NCI-H2171 (cell line): ENCODE measurements around the gene HRG.
A peak's percentile ranks its signal among the peaks of the same experiment; 100 is the strongest.
"Not testable (repeated sequence)": the region's sequence is repeated elsewhere in the genome, so short reads cannot be mapped to it uniquely, and the experiment has no call there.

Experiments
- DNase-seq: peaks from one replicate; lab custom pipeline; 2025; lab: John Stamatoyannopoulos, UW

The HRG gene

DNA sequence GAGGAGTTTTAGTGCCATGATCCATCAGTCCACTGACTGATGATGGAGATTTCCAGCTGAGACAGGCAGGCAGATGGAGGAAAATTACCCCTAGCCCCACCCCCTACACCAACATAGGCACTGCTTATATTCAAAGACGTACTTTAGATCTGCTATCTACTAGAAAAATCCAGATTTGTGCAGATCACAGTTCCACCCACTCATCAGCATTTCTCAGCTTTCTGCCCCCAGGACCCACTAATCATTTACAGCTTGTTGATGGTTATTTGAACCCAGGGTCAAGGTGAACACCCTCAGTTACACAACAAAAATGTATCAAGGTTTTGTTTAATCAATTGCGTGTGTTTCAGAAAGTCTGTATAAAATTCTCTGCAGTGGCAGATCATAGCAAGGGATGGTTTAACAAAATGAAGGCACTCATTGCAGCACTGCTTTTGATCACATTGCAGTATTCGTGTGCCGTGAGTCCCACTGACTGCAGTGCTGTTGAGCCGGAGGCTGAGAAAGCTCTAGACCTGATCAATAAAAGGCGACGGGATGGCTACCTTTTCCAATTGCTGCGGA is at the start of gene HRG:
HRG (plus strand) TSS at position 390 of the 564 bp plus-strand sequence; CDS start at position 408, 18 bp downstream.
- no peak for DNase-seq

- DNase-seq = no peak
Observed at GRCh38 chr3:186616299-186616617, 49.6 kb upstream of the HRG start.

DNA sequence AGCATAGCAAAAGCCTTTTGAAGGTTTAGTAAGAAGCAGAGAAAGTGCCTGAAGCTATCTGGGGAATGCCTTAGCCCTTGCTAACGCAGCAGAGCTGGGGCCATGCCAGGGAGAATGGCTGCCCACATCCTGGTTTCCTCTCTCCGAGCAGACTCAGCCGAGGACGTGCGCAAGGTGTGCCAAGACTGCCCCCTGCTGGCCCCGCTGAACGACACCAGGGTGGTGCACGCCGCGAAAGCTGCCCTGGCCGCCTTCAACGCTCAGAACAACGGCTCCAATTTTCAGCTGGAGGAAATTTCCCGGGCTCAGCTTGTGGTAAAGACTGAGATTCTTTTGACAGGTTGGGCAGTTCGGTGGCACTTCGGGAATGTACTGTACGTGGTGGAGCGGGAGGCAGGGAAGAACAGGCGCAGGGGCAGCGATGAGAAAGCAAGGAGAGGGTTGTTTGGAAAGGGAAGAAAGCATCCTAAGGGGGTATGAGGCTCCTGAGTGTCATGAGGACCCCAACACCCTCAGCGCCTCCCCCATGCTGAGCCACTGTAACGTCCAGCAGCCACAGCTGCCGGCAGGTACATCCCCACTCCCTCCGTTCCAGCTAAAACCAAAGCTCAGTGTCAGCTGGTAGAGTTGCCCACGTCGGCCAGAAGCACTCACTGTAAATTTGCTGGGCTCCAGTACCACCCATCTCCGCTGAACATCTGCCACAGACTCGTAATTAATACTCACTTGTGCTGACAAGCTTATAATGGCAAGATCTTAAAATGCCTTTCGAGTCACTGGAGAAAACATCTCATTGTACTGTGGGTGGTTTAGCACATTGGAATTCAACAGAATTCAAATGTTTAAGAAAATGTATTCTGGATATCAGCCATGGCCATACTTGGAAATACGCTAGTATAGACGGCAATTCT is 48.5 kb upstream of the HRG start:
- DNase-seq = peak; percentile 37

- DNase-seq = no peak
Observed at GRCh38 chr3:186618318-186618938, 47.4 kb upstream of the HRG start.

GRCh38 chr3:186619787-186620212 is 46.0 kb upstream of the HRG start:
- DNase-seq = no peak

DNA sequence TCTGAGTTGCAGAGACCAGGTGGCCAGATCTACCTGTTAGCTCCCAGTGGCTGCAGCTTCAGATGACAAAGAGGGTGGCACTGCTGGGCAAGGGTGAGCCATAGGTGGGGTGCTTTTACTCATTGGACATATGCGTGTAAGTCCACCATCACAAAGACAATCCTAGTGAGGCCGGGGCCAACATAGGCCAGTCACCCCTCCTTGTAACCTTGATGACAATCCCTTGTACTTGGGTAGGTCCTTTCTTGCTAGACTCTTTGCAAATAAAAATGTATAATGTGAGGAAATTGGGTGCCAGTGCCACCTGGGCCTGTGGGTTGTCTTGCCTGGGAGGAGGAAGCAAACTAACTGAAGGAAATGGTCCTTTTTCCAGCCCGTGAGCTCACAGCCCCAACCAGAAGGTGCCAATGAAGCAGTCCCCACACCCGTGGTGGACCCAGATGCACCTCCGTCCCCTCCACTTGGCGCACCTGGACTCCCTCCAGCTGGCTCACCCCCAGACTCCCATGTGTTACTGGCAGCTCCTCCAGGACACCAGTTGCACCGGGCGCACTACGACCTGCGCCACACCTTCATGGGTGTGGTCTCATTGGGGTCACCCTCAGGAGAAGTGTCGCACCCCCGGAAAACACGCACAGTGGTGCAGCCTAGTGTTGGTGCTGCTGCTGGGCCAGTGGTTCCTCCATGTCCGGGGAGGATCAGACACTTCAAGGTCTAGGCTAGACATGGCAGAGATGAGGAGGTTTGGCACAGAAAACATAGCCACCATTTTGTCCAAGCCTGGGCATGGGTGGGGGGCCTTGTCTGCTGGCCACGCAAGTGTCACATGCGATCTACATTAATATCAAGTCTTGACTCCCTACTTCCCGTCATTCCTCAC is 45.4 kb upstream of the HRG start:
- DNase-seq = no peak

GRCh38 chr3:186621894-186622650 is 43.7 kb upstream of the HRG start:
- no peak for DNase-seq

- DNase-seq = no peak
Observed at GRCh38 chr3:186622651-186623310, 43.0 kb upstream of the HRG start.

GRCh38 chr3:186624598-186624997 is 41.2 kb upstream of the HRG start:
- no peak for DNase-seq

DNA sequence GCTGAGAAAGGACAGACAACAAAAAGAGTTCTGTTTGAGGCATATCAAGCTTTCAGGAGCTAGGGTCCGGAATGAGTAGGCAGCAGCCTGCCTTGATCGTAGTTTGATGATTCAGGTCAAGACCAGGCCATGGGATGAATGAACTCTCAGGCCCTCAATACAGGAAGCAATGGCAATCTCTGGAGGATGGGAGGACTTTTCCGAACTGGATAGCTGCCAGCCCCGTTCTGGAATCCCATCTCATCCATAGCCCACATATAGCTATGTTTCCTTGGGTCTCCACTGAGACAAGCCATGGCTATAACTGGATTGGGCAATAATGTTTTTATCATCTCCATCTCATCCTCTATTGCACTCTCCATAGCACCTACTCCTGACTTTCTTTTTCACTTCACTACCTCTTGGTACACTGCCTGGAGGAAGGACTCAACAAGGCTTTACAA is 40.2 kb upstream of the HRG start:
- no peak for DNase-seq

DNA sequence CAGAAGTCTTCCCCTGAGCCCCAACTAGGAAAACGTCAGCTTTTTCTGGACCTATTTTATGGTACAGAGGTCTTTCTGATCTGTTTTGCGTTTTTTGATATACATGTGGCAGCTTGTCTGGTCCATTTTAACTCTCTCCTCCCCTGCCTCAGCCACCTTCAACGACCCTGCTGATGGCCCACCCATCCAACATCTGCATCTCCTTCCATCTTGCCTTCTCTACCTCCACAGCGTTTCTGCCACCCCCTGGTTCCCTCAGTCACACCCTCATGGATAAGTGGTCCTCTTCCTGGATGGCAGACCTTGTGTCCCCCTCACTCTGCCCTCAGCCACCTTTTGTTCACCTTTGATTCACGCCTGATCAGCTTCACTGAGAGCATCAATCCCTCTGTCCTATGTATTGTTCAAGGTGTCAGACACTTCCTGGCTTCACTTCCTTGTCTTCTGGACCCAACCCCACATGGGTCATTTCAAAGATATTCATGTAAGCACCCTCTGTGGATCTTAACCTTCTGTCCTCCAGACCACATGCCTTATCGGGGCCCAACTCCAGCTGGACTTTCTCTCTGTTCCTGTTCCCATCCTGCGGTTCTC is 39.5 kb upstream of the HRG start:
- no peak for DNase-seq

GRCh38 chr3:186627852-186628414 is 37.9 kb upstream of the HRG start:
- DNase-seq = no peak

DNA sequence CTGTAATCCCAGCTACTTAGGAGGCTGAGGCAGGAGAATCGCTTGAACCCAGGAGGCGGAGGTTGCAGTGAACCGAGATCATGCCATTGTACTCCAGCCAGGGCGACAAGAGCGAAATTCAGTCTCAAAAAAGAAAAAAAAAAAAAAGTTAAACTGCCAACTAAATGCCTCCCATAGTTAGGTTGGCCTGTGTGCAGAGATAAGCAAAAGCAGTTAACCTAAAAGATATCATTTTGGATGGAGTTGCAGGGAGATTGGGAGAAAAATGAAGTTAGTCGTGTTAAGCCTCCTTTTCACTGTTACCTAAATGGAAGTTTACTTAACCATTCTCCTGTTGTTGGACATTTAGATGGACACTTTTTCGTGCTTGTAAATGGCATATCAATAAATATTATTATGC is 37.1 kb upstream of the HRG start:
- DNase-seq = no peak

- no peak for DNase-seq
Observed at GRCh38 chr3:186630950-186631641, 34.7 kb upstream of the HRG start.

DNA sequence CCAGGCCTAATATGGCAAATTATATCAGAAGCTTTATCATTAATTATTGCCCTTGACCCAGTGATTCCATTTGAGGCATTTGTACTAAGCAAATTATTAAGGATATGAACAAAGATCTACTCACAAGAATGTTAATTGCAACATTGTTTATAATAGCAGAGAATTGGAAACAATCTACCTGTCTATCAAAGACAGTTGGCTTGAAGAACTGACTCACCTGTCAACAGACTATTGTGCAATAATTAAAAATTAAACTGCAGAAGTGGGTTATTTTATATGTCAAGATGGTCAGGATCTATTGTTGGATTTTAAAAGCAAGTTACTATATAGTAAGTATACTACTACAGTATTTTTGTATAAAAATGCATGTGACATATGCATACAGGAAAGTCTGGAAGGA is 32.3 kb upstream of the HRG start:
- no peak for DNase-seq

GRCh38 chr3:186634207-186634606 is 31.6 kb upstream of the HRG start:
- DNase-seq = not testable (repeated sequence)

DNA sequence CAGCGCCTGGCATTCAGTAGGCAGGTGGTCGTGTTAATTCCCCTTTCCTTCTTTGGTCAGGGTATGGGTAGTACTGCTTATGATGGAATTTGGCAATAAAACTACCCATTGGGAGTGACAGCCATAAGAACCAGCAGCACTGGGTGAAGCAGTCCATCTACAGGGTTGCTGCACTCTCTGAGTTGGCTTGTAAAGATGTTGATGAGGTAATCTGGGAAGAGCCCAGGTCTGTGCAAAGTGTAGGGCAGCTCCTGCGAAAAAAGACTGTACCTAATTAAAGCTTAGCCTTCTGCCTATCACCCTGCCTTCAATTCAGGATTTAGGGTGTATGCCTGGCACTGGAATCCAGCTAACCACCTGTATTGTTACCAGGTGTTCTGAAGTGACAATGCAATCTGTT is 30.3 kb upstream of the HRG start:
- DNase-seq = no peak

- no peak for DNase-seq
Observed at GRCh38 chr3:186636536-186636935, 29.3 kb upstream of the HRG start.

- DNase-seq = no peak
Observed at GRCh38 chr3:186637686-186638085, 28.1 kb upstream of the HRG start.

- DNase-seq = no peak
Observed at GRCh38 chr3:186638259-186638658, 27.6 kb upstream of the HRG start.
